MCF 10A (cell line): ENCODE measurements around the gene GP9. TPM values are rescaled to one million over a fixed set of nuclear protein-coding genes. Genes with fewer than 3 reads are reported as not detected.

Source experiments
- BruUV-seq: library from RNA; stranded (reverse); fragments of 400-500 nt; replicated peaks from 2 replicates; lab custom pipeline; 2021; lab: Mats Ljungman, UMichigan
- CTCF ChIA-PET: fragments of 300-600 bp; sonication (Branson Sonifier 250); formaldehyde crosslinking; extraction: SDS; loops from one replicate; lab custom pipeline; 2021; ENCODE audit warnings: antibody characterized with exemption, inconsistent platforms; lab: Yijun Ruan, JAX
- POLR2A ChIA-PET: fragments of 300-600, 350-650 bp; sonication (Branson Sonifier 250); formaldehyde crosslinking; extraction: SDS; loops from one replicate; lab custom pipeline; 2020; ENCODE audit warnings: antibody characterized with exemption, inconsistent platforms; lab: Yijun Ruan, JAX
- DNase-seq: peaks from one replicate; pipeline ENCODE4 v3.0.0-alpha.2; 2018; ENCODE audit not compliant: unreplicated experiment
- H3K27ac Mint-ChIP-seq: one replicate; pipeline ENCODE4 v1.8.0; 2022; ENCODE audit warnings: mild to moderate bottlenecking, low read depth, mixed read lengths; ENCODE audit not compliant: unreplicated experiment
- H3K27me3 Mint-ChIP-seq: one replicate; pipeline ENCODE4 v1.8.0; 2022; ENCODE audit warnings: mixed read lengths; ENCODE audit not compliant: insufficient read depth, unreplicated experiment
- H3K36me3 Mint-ChIP-seq: one replicate; pipeline ENCODE4 v1.8.0; 2022; ENCODE audit warnings: mild to moderate bottlenecking, moderate library complexity, mixed read lengths; ENCODE audit not compliant: insufficient read depth, unreplicated experiment
- H3K4me1 Mint-ChIP-seq: one replicate; pipeline ENCODE4 v1.8.0; 2022; ENCODE audit warnings: mixed read lengths; ENCODE audit not compliant: insufficient read depth, unreplicated experiment
- H3K4me3 Mint-ChIP-seq: one replicate; pipeline ENCODE4 v1.8.0; 2022; ENCODE audit warnings: mild to moderate bottlenecking, moderate library complexity, mixed read lengths; ENCODE audit not compliant: unreplicated experiment
- H3K9me3 Mint-ChIP-seq: one replicate; pipeline ENCODE4 v1.8.0; 2022; ENCODE audit warnings: mixed read lengths; ENCODE audit not compliant: unreplicated experiment
- intact Hi-C: fragments of 100-400 bp; cut with micrococcal nuclease; formaldehyde crosslinking; loops from 2 replicates; pipeline ENCODE4 v1.14.1; 2022
- total RNA-seq: library from RNA; stranded (reverse); gene quantifications from 2 replicates; pipeline ENCODE4 v1.2.3, GENCODE V29; 2022
- TF ChIP-seq, protein P1 (sequence below): fragments of 200-600 bp; IDR thresholded peaks from one replicate; pipeline ENCODE4 v1.8.0; 2022; ENCODE audit warnings: antibody characterized with exemption, mild to moderate bottlenecking; ENCODE audit not compliant: unreplicated experiment

The GP9 gene
- total RNA-seq, 1 experiment from 2014 or later = not detected

- Mint-ChIP-seq H3K36me3 (no peaks in the 10 kb centered on the region), H3K4me3 (no peak overlapping the region), H3K9me3 (no peaks in the 10 kb centered on the region), H3K4me1 (no peaks in the 10 kb centered on the region), H3K27ac (no peak overlapping the region), H3K27me3 (no peaks in the 10 kb centered on the region)
- TF ChIP-seq, protein P1, sequence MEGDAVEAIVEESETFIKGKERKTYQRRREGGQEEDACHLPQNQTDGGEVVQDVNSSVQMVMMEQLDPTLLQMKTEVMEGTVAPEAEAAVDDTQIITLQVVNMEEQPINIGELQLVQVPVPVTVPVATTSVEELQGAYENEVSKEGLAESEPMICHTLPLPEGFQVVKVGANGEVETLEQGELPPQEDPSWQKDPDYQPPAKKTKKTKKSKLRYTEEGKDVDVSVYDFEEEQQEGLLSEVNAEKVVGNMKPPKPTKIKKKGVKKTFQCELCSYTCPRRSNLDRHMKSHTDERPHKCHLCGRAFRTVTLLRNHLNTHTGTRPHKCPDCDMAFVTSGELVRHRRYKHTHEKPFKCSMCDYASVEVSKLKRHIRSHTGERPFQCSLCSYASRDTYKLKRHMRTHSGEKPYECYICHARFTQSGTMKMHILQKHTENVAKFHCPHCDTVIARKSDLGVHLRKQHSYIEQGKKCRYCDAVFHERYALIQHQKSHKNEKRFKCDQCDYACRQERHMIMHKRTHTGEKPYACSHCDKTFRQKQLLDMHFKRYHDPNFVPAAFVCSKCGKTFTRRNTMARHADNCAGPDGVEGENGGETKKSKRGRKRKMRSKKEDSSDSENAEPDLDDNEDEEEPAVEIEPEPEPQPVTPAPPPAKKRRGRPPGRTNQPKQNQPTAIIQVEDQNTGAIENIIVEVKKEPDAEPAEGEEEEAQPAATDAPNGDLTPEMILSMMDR = no peak
- POLR2A ChIA-PET = interaction anchor here (1.3 to 2.0 kb wide), 2 partner anchors 9 to 105 kb away, joined by 3 to 6 read pairs; no protein-coding TSS in a partner anchor
- intact Hi-C loops = loop anchor here (2.0 kb wide), 1 partner anchor 47 kb away; no protein-coding TSS in a partner anchor
- BruUV-seq = no TSS peak
- CTCF ChIA-PET = interaction anchor here (0.7 to 4.6 kb wide), 5 partner anchors 14 to 228 kb away, joined by 3 to 27 read pairs (median 4); no protein-coding TSS in a partner anchor
- DNase-seq = no peak
These were observed 43.1 kb upstream of the GP9 start for GRCh38 chr3:129017484-129017899.

DNA sequence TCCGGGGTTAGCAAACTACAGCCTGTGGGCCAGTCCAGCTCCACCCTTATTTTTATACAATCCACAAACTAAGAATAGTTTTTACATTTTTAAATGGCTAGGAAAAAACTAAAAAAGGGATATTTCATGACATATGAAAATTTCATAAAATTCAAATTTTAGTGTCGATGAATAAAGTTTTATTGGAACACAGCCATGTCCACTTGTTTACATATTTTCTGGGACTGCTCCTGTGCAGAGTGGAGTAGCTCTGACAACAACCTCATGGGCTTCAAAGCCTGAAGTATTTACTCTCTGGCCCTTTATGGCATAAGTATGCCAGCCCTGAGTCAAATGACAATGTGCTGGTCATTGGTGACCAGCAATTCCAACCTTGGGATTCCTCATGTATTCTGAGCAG lies 42.3 kb upstream of the GP9 start:
- Mint-ChIP-seq H3K27me3 (no peaks in the 10 kb centered on the region), H3K9me3 (no peaks in the 10 kb centered on the region), H3K4me1 (no peaks in the 10 kb centered on the region), H3K4me3 (no peak overlapping the region), H3K36me3 (no peaks in the 10 kb centered on the region), H3K27ac (no peak overlapping the region)
- POLR2A ChIA-PET = interaction anchor here (1.3 kb wide), 1 partner anchor 104 kb away, joined by 3 read pairs; no protein-coding TSS in a partner anchor
- TF ChIP-seq, protein P1 = no peak
- BruUV-seq = no TSS peak
- intact Hi-C loops = no loop called here
- CTCF ChIA-PET = interaction anchor here (4.6 kb wide), 1 partner anchor 48 kb away, joined by 27 read pairs; no protein-coding TSS in a partner anchor
- no peak for DNase-seq

DNA sequence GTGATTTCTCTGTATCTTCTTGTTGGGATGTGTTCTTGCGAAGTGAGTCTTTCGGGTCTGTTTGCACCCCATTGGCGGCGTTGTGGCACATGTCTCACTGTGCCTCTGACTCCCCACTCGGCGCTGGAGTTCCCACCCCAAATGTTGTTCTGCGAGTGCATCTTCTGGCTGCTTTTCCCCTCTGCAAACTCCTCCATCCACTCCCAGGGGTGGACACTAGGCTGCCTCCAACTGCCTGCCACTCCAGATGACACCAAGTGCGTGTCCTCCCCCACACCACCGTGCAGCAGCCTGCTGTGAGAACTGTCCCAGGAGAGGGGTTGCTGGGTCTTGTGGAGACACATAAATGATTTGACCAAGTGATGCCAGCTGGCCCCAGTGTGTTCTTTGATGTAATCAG lies 41.8 kb upstream of the GP9 start:
- no peaks in the 10 kb centered on the region for H3K4me1 Mint-ChIP-seq
- H3K9me3 Mint-ChIP-seq = no peaks in the 10 kb centered on the region
- H3K27ac Mint-ChIP-seq = no peak overlapping the region
- TF ChIP-seq, protein P1 = no peak
- POLR2A ChIA-PET = no interaction called here
- CTCF ChIA-PET = interaction anchor here (0.6 kb wide), 1 partner anchor 24 kb away, joined by 3 read pairs; no protein-coding TSS in a partner anchor
- DNase-seq = no peak
- no peaks in the 10 kb centered on the region for H3K27me3 Mint-ChIP-seq
- intact Hi-C loops = no loop called here
- H3K4me3 Mint-ChIP-seq = no peak overlapping the region
- no peaks in the 10 kb centered on the region for H3K36me3 Mint-ChIP-seq
- BruUV-seq = no TSS peak

- Mint-ChIP-seq H3K9me3 (no peaks in the 10 kb centered on the region), H3K27me3 (peaks cover 4% of the 10 kb centered on the region), H3K36me3 (no peaks in the 10 kb centered on the region), H3K4me1 (no peaks in the 10 kb centered on the region), H3K4me3 (no peak overlapping the region), H3K27ac (no peak overlapping the region)
- no peak for DNase-seq
- intact Hi-C loops = no loop called here
- ChIA-PET CTCF (interaction anchor here (0.6 to 1.9 kb wide), 5 partner anchors 24 to 114 kb away, joined by 3 to 13 read pairs (median 3); no protein-coding TSS in a partner anchor), POLR2A (no interaction called here)
- TF ChIP-seq, protein P1 = no peak
- no TSS peak for BruUV-seq
These were observed 41.3 kb upstream of the GP9 start for GRCh38 chr3:129019266-129019665.
